HG03432 (cell line): ENCODE results near the gene ABHD14A.

Source experiments
- ATAC-seq: cut with Tn5 transposase; IDR thresholded peaks from one replicate; pipeline ENCODE4 v1.9.1; 2021; ENCODE audit warnings: mild to moderate bottlenecking, moderate library complexity; ENCODE audit not compliant: unreplicated experiment

The ABHD14A gene

DNA sequence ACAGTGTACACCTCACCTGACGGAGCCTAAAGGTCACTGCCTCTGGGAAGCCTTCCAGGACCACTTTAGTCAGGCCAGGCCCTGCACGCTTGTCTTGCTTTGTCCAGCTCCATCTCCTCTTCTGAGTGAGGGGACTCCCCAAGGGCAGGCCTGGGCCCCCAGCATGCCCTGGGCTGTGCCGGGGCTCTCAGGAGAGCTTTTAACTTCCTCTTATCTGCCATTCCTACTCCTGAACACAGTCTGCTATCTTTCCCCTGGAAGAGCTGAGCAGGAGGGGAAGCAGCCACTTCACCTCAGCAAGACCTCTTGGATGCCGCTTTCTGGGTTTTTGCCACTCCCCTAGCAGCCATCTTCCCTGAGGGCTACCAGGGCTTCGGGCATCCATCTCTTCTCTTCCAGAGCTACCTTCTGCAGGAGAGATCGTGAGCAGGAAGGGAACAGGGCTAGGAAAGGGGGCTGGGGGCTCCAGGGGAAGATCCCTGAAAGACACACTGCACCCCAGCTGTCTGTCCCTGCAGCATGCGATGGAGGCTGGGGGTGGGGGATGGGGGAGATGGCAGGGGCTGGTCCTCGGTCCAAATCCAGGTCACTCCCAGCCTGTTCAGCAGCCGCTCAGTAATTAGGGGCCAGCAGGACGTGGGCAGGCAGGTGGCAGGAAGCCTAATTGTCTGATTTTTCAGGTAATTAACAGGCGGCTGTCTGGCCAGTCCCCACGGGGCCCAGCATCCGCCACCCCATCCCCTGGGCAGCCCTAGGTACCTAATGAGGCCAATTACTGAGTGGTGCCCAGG is 40.8 kb downstream of the ABHD14A start:
- no peak for ATAC-seq

DNA sequence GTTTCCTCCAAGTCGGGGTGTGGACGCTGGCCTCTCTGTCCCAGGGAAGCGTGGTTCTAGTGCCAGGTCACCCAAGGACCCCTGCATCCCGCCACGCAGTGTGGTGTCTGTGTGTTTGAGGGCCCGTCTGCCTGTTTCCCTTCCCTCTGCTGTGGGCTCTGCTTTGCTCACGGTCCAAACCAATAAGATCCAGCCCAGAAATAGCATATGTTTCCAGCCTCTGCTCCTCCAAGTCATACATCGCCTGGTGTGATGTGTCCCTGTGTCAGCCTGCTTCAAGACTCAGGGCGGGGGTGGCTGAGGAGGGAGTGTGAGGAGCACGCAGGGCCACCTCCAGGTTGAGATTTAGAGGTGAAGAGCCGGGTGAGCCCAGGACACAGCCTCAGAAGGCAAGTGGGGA is 42.7 kb downstream of the ABHD14A start:
- ATAC-seq, result no peak

DNA sequence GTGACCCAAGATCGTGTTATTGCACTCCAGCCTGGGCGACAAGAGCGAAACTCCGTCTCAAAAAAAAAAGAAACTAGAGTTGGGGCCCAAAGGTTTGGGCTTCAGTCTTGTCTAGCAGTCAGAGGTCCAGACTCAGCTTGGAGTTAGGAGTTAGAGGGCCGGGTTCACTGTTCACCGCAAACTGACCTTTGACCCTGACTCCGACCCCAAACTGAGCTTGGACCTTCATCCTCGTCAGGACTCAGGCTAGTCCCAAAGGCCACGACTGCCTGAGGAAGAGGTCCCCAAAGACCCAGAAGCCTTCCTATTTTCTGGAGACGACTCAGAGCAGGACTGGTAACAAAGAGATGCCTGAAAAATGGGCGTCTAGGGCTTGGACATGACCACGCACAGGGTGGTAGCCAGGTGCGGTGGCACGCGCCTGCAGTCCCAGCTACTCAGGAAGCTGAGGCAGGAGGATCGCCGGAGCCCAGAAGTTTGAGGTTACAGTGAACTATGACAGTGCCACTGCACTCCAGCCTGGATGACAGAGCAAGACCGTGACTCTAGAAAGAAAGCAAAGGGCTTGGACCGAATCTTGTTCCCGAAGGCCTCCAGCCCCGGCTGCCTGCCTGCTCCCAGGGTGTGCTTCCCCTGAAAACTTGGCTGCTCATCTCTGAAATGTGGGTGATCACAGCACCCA is 43.6 kb downstream of the ABHD14A start:
- ATAC-seq, result no peak

DNA sequence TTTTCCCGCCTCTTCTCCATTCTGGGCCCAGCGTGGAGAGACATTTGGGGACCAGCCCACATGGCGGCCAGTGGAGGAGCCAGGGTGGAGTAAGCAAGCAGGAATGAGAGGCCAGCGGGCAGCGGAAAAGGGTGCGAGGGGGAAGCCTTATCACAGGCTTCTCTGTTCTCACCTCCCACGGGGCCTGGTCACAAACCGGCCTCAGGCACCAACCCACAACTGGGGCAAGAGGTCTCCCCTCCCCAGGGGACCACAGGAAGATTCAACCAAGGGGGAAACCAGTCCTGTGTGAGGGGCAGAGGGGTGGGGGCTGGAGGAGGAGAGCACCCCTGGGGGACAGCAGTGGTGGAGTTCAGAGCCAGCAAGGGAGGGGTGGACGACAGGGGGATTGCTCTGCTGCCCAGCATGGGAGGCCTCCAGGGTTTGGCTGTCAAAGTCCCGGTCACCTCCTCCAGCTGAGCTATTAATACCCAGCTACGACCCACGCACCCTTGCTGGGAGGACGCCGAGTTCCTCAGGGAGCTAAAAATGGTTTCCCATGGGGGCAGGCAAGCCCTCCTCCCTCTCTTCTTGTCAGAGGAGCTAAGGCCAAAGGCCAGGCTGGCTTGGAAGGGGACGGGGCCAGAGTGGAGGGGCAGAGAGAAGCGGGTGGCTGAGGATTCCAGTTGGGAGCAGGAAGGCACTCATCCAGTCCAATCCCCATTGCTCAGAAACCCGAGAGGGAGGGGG is 44.7 kb downstream of the ABHD14A start:
- ATAC-seq, result no peak

DNA sequence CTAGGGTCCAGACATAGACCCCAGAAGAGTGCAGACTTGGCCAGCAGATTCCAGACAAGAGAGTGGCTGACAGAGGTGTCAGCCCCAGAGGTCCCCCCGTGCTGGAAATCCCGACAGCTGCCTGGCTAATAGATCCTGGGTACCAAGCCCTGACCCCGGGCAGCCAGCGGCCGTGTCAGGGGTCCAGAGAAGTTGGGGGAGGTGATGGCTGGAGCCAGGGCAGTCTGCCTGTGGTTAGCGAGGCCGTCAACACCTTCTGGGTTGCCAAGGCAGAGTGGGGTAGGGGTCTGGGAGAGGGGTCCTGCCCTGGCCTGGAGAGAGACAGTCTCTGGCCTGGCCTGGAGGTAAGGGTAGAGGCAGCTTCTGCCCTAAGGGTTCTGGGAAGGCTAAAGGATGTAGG is 45.9 kb downstream of the ABHD14A start:
- ATAC-seq, result no peak

GRCh38 chr3:52021489-52022268 is 46.8 kb downstream of the ABHD14A start:
- no peak for ATAC-seq

- ATAC-seq, result no peak
Observed at GRCh38 chr3:52022323-52023100, 47.6 kb downstream of the ABHD14A start.

- no peak for ATAC-seq
Observed at GRCh38 chr3:52023101-52023770, 48.4 kb downstream of the ABHD14A start.

DNA sequence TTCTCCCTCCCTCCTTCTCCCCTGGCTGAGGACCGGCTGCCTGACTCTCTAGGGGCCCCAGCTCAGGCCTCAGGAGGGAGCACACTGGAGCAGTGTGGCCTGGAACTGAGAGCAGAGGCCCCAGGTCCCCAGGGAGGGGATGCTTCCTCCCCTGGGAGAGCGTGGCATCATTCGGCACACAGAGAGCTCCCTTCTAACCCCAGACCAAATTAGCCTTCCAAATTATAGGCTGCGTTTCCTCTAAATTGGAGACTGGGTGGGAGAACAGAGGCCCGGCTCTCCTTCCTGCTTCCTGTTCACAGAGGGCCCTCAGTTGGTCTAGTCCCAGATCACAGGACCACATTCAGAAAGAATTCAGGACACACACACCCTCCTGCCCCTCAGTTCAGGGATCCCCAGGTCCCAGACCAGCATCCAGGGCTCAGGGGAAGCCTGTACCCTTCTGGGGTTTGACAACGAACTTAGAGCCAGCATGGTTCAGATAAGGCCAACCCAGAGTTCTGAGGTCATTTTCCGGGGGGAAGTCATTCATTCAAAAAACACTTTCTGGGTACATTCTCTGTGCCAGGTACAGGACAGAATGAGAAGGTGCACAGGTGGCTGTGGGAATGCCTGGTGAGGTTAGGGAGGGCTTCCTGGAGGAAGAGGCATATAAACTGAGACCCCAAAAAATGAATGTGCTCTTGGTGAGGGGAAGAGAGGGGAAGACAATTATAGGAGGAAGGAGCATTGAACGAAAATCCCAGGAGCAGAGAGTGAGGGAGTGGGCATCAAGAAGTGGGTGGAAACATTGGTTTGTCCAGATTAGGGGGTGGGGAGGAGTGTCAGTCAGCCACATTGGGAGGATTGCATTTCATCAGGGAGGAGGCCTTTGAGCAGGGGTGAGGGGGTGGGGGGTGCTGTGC is 49.2 kb downstream of the ABHD14A start:
- ATAC-seq, result peak; percentile 74

DNA sequence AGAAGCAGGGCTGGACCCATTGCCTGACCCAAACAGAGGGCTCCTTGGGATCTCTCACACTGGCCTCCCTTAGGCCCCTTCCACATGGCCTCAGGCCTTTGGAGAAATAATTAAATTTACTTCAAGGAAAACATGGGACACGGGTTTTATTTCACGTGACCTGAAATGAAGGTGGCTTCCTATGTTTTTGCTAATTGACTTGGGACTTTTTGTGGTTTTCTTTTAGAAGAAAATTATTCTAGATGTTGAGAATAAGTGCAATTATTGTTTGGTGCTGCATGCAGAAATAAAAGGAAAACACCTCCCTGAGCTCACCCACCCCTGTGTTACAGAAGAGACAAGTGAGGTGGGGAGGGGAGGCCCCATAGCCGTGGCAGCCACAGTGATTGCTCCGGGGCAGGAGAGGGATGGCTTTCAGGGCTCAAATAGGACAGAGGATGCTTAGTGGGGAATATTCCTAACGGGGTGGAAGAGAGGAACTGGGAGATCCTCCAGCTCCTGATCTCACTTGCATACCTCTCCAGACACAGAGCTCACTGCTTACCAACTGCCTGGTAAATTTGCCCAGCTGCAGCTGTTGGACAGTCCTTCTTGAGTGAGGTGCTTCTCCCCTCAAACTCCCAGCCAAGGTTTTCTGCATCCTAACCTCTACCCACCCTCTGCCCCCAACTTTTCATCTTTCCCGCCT is 50.0 kb downstream of the ABHD14A start:
- no peak for ATAC-seq

DNA sequence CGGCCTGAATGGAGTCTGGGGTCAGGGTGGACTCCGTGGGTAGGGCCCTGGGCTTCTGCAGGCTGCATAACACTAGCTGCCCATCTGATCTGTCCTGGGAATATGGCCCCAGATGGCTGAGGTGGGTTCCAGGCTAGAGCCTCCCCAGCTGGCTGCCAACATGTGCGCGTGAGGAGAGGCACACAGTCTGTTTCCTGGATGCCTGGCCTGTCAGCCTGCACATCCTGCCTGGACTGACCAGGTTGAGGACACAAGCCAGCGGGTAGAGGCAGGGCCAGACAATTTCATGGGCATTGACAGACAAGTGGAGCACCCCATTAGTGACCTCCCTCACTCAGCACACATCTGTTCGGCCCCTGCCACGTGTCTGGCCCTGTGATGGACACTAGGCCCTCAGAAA is 50.6 kb downstream of the ABHD14A start:
- no peak for ATAC-seq

GRCh38 chr3:52026041-52026440 is 51.2 kb downstream of the ABHD14A start:
- no peak for ATAC-seq

GRCh38 chr3:52028572-52028971 is 53.7 kb downstream of the ABHD14A start:
- no peak for ATAC-seq

GRCh38 chr3:52029053-52029452 is 54.2 kb downstream of the ABHD14A start:
- ATAC-seq, result no peak

DNA sequence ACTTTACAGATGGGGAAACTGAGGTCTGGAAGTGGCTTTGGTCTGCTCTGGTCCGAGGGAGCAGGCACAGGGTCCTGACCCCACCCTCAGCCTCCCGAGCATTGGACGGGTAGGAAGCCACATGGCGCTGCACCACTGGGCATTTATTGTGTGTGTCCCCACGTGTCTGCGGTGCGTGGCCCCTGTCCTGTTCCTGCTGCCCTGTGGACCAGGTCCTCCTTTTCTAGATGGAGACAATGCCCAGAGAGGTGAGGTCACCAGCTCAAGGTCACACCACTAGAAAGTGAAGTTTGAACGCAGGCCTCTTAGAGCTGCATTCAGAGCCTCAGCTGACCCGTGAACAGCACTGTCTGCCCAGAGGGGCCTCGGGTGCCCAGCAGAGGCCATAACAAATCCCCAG is 54.7 kb downstream of the ABHD14A start:
- no peak for ATAC-seq
